ENCODE measurements around the gene AGFG1.

GRCh38 chr2:227565080-227565479 is 93.1 kb downstream of the AGFG1 start:
- TF ChIP-seq CTCF (IDR thresholded peaks at IDR 0.05) (no peak), POLR2A (IDR thresholded peaks at IDR 0.05) (no peak), POLR2AphosphoS5 (IDR thresholded peaks at IDR 0.05) (no peak)

Measured in suprapubic skin (tissue), 4 donors.